NCI-H69 (cell line): ENCODE results near the gene SLC16A6.
"Not testable (repeated sequence)": the region's sequence is repeated elsewhere in the genome, so short reads cannot be mapped to it uniquely, and the experiment has no call there.

Experiments used
- DNase-seq: peaks from one replicate; lab custom pipeline; 2025; lab: John Stamatoyannopoulos, UW

SLC16A6 gene

GRCh38 chr17:68220186-68220585 is 70.7 kb downstream of the SLC16A6 start:
- not testable (repeated sequence) for DNase-seq

- not testable (repeated sequence) for DNase-seq
Measured at GRCh38 chr17:68219429-68219828, 71.5 kb downstream of the SLC16A6 start.
